Activated CD4-positive, alpha-beta T cell treated with anti-CD3 and anti-CD28 coated beads, Interleukin-2, amount 50 U/mL, for 1 hour (primary cell): ENCODE measurements around the gene IFT81.
"Not testable (repeated sequence)": the region's sequence is repeated elsewhere in the genome, so short reads cannot be mapped to it uniquely, and the experiment has no call there.

Experiments used
- DNase-seq: peaks from one replicate; pipeline ENCODE4 v3.0.0-alpha.2; 2020

Gene IFT81

DNA sequence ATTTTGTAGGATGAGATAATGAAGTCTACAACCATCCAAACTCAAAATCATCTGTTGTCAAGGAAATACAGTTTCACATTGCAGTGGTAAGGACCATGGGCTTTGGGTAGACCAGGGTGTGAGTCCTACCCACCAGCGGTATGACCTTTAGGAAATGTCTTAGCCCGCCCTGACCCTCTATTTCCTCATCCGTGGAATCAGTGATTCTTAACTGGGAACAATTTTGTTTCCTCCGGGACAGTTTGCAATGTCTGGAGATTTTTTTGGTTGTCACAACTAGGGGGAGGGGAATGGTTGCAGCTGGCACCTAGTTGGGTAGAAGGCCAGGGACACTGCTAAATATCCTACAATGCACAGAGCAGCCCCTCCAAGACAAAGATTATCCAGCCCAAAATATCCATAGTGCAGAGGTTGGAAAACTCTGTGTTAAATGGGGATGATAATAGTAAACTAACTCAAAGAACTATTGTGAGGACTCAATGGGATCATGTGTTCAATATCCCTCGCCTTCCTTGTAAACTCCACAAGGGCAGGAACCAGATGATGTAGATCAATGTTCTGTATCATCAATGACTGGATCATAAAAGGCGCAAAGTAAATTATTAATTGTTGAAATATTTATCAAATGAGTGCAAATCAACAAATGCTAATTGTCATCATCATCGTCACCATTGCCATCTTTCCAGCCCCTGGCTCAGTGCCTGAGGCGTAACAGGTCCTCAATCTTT lies 15.7 kb upstream of the IFT81 start:
- no peak for DNase-seq

- no peak for DNase-seq
Measured at GRCh38 chr12:110109037-110109836, 14.9 kb upstream of the IFT81 start.

DNA sequence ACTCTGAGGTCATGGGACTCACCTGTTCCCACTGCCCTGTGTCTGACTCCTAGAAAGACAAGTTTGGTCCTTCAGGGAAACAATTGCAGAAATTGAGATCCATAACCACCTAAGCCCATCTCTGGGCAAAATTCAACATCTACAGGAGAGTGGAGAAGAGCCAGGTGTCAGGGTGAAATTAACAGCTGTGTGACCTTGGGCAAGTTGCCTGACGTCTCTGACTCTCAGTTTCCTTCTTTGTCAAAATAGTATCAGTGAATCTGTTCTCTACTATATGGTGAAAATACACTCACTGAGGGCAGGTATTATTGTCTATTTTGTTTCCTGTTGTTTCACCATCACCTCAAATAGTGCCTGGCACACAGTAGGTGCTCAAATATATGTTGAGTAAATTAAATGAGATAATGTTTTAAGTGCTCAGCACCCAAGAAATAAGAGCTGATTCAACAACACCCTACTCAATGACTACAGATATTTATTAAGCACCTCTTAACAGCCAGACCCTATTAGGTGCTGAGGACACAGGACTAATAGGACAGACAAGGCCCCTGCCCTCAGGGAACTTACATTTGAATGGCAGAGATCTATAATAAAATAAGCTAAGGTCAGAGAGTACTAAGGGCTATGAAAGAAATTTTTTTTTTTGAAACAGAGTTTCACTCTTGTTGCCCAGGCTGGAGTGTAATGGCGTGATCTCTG lies 14.2 kb upstream of the IFT81 start:
- DNase-seq: no peak

GRCh38 chr12:110111476-110112334 lies 12.5 kb upstream of the IFT81 start:
- DNase-seq: no peak

DNA sequence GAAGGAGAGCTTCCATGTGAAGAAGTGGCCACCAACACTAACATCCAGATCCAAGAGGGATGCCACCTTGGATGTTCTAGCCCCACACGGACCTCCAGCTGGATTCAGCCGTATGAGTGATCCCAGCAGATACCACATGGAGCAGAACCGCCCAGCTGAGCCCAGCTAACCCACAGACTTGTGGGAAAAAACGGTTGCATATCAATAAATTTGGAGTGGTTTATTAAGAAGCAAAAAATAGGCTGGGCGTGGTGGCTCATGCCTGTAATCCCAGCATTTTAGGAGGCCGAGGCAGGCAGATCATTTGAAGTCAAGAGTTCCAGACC lies 11.9 kb upstream of the IFT81 start:
- no peak for DNase-seq

- DNase-seq: no peak
Measured at GRCh38 chr12:110114528-110114937, 9.6 kb upstream of the IFT81 start.

DNA sequence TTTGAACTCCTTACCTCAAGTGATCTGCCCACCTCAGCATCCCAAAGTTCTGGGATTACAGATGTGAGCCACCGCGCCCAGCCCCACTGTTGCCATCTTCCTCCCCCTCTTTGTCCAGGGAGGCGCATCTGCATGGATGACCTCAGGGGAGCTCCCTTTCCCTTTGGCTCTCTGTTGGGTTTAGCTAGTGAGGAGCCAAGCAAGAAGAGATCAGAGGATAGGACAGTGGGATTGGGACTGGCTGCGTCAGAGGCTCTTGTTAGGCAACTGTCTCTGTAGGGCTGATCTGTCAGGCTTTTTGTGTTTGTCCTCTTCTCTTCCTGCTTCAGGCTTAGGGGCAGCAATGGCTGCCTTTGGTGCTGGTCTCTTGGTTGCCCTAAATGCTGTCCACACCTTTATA lies 8.5 kb upstream of the IFT81 start:
- DNase-seq: no peak

DNA sequence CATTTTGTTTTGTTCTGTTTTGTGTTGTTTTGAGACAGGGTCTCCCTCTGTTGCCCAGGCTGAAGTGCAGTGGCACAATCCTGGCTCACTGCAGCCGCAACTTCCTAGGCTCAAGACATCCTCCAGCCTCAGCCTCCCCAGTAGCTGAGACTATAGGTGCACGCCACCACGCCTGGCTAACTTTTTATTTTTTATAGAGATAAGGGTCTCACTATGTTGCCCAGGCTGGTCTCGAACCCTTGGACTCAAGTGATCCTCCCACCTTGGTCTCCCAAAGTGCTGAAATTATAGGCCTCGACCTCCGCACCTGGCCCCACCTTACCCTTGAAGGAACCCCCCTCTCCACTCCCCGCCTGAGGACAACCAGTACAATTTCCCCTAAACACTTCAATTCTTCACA lies 7.5 kb upstream of the IFT81 start:
- DNase-seq: no peak

DNA sequence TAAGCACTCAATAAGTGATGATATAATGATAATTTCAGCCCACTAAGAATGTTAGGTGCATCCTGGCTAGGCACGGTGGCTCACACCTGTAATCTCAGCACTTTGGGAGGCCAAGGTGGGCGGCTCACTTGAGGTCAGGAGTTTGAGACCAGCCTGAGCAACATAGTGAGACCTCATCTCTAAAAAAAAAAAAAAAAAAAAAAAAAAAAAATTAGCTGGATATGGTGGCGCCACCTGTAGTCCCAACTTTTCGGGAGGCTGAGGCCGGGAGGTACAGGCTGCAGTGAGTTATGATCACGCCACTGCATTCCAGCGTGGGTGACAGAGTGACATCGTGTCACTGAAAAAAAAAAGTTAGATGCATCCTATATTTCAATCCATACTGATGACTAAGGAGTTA lies 6.9 kb upstream of the IFT81 start:
- not testable (repeated sequence) for DNase-seq

- DNase-seq: no peak
Measured at GRCh38 chr12:110117956-110118685, 6.0 kb upstream of the IFT81 start.

GRCh38 chr12:110122929-110123328 lies 1.2 kb upstream of the IFT81 start:
- DNase-seq: no peak

GRCh38 chr12:110123919-110124268 lies 263 bp upstream of the IFT81 start:
- DNase-seq: no peak

GRCh38 chr12:110126557-110126956 lies 2.4 kb downstream of the IFT81 start:
- DNase-seq: no peak

DNA sequence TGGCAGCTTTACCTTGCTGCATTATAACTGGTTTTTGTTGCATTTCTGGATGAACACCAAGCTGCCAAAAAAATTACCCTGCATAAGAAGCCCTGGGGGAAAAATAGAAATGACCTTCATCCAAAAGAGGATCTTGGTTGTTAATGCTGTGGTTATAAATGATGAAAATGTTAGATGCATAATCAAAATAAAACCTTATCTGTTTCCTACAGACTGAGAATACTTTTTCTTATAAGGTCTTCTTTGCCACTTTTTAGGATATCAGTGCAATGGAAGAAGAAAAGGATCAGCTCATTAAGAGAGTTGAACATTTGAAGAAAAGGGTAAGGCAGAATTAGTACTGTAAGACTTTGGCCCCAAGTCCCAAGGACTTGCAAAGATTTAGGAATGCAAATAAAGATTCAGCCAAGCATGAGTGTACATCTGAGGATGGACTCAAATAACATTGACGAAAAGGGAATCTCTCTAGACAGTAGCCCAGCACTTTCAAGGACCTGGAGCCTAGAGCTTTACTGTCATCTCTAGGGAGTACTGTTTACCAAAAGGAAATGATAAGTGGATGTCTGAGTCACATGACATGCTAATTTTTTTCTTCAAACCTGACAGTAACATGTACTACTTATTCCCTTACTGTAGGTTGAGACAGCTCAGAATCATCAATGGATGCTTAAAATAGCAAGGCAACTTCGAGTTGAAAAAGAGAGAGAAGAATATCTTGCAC lies 10.7 kb downstream of the IFT81 start:
- DNase-seq: no peak

DNA sequence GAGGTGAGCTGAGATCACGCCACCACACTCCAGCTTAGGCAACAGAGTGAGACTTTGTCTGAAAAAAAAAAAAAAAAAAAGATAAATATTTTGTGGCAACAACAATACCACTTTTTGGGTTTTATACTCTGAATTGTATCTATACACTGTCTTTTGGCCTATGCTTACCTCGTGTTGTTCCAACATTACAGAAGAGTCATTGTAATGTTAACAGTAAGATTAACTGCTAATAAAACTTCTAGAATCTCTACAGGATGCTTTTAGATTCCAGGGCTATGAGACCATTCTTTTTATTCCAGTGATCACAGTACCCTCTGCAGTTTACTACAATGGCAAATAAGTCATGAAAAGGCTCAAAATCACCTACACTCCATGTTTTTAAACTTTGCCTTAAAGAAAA lies 11.6 kb downstream of the IFT81 start:
- DNase-seq: no peak

DNA sequence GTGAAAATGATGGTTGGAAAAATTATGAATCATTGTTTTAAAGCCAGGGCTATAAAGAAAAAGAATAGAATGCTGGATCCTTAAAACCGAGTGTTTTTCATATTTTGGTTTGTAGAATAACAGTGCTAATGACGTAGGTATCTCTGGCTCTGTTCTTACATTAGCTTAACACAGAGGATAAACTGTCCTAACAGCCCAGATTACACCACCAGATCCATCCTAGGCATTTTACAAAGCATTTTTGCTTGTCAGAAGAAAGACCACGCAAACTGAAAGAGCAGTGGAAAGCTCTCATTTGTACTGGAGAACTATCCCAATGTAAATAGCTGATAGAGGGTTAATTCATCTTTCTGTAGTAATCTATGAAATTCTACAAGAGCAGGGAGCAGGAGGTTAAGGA lies 13.6 kb downstream of the IFT81 start:
- DNase-seq: no peak

DNA sequence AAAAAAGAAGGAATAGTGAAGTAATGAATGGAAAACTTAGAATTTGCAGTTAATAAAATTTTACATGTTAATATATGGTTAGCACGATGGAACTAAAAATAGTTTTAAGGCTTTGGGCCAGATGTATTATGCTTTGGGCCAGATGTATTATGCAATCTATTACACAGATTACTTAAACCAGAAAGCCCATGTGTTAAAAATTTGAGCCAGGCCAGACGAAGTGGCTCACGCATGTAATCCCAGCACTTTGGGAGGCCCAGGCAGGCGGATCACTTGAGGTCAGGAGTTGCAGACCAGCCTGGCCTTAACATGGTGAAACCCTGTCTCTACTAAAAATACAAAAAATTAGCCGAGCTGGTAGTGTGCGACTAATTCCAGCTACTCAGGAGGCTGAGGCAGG lies 17.2 kb downstream of the IFT81 start:
- DNase-seq: no peak

DNA sequence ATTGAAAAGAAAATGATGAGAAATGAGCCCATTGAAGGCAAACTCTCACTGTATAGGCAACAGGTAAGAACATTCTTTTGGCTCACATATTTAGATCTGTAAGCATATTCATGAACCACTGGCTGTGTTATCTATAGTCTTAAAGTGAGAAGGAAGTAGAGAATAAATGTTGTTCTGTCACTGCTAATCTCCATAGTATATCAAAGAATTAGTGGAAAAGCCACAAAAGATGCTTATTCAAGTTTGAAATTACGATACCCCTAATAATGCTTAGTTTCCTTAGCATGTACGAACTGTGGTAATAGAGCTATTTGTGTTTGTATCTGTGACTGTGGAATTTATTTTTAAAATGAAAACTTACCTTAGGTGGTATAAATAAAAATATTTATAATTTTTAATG lies 22.8 kb downstream of the IFT81 start:
- DNase-seq: no peak

DNA sequence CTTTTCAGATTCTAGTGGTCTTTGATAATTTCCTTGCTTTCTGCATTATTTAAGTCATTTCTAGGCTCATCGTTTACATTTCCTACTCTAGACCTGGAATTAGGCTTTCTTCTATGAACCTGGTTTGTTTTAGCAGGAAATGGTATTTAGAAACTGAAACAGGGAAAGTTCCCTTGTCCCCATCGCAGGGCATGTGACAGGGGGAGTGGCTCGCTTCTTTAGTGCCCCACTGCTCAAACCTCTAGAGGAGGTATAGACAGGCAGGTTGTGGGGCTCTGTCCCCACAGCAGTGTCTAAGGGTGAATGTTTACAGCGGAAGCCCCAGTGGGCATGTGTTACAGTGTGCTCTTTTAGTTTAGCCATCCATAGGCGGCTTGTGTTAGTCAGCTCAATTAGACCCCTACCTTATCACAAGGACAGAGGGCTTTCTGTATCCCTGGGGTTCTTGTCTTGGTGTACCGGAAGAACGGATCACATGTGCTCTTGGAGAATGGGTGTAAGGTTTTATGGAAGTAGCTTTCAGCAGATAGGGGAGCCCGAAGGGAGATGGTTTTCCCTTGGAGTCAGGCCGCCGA lies 25.0 kb downstream of the IFT81 start:
- no peak for DNase-seq

- no peak for DNase-seq
Measured at GRCh38 chr12:110156766-110157165, 32.6 kb downstream of the IFT81 start.

- no peak for DNase-seq
Measured at GRCh38 chr12:110157539-110157938, 33.4 kb downstream of the IFT81 start.
